Coronary artery (tissue), 2 donors: ENCODE data around the gene XRCC5.

Experiments used
- DNase-seq: peaks from one replicate; pipeline ENCODE4 v3.0.0-alpha.2; 2017; ENCODE audit warnings: low spot score
- H3K27ac ChIP-seq, 2 donors: fragments of 200-600 bp; sonication (generic); one replicate each; pipeline ENCODE4 v1.5.1; 2016 to 2019
- H3K4me3 ChIP-seq: fragments of 200-600 bp; sonication (generic); 2 replicates; pipeline ENCODE4 v1.5.1; 2016; ENCODE audit warnings: mild to moderate bottlenecking, moderate library complexity
- CTCF ChIP-seq: fragments of 200-600 bp; sonication (generic); IDR thresholded peaks from one replicate; pipeline ENCODE4 v1.5.1; 2019; ENCODE audit warnings: antibody characterized with exemption

Gene XRCC5

GRCh38 chr2:216235896-216236295 is 126.7 kb downstream of the XRCC5 start:
- no peak overlapping the region for H3K4me3 ChIP-seq
- no peak overlapping the region for H3K27ac ChIP-seq
- TF ChIP-seq CTCF, result no peak
- DNase-seq, result no peak

GRCh38 chr2:216236486-216236885 is 127.3 kb downstream of the XRCC5 start:
- no peak for DNase-seq
- no peak for TF ChIP-seq CTCF
- no peak overlapping the region for H3K27ac ChIP-seq

GRCh38 chr2:216242365-216242764 is 133.2 kb downstream of the XRCC5 start:
- no peak overlapping the region for H3K27ac ChIP-seq
- no peak for DNase-seq

More at GRCh38 chr2:216236486-216236885, 127.3 kb downstream of the XRCC5 start:
- H3K4me3 ChIP-seq, result no peak overlapping the region

GRCh38 chr2:216243026-216243425 is 133.9 kb downstream of the XRCC5 start:
- DNase-seq, result no peak
- no peak for TF ChIP-seq CTCF
- no peak overlapping the region for H3K27ac ChIP-seq
- H3K4me3 ChIP-seq, result no peak overlapping the region

More at GRCh38 chr2:216242365-216242764, 133.2 kb downstream of the XRCC5 start:
- no peak overlapping the region for H3K4me3 ChIP-seq
- TF ChIP-seq CTCF, result no peak

- no peak for TF ChIP-seq CTCF
These were observed 136.3 kb downstream of the XRCC5 start for GRCh38 chr2:216245391-216245975.

GRCh38 chr2:216246766-216247165 is 137.6 kb downstream of the XRCC5 start:
- no peak overlapping the region for H3K4me3 ChIP-seq
- no peak for DNase-seq
- TF ChIP-seq CTCF, result no peak
- H3K27ac ChIP-seq, result no peak overlapping the region

More at GRCh38 chr2:216245391-216245975, 136.3 kb downstream of the XRCC5 start:
- no peak for DNase-seq
- H3K4me3 ChIP-seq, result no peak overlapping the region
- no peak overlapping the region for H3K27ac ChIP-seq
